ENCODE measurements around the gene LPCAT2. TPM values are rescaled to one million over a fixed set of nuclear protein-coding genes. Genes with fewer than 3 reads are reported as not detected.

LPCAT2 gene
- total RNA-seq, 2 donors from 2014 or later, result 6.4 to 6.8 TPM

DNA sequence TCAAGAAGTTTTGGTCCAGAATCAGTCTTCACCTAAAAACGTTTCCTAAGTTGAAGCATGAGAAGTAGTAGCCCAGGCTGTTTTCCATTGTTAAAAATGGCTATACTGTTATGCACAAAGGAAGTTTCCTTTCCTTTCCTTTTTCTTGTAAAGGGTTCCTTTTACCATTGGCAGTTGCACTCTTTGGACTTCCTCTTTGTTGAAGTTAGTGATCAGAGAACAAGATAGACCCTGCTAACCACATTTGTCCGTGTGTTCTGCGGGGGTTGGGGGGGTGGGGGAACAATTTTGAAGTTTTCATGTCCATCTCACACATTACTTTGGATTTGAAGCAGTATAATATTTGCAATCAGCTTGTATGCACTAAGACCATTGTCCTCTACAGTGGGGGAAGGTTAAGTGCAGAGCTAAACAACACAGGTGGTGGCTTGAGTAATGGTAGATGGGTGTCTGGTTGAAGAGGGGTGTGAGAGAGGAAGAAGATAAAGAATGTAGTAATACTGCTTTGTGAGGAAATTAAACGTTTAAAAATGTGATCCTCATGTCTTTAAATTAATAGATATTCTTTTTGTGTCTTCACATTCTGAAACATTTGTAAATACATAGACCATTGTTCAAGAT lies 1.4 kb downstream of the LPCAT2 start:
- no peak overlapping the region for H3K27ac Mint-ChIP-seq

DNA sequence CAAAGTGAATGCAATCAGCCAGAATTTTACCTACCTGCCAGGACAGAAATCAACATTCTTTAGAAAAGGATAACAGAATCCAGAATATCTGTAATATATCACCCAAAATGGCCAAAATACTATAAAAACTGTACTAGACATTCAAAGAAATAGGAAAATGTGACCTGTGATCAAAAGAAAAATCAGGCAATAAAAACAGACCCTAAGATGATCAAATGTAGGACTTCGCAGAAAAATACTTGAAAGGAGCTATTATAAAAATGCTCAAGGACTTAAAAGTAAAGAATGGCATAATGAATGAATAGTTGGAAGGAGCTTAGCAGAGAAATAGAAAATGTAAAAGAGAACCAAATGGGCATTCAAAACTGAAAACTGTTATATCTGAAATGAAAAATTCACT lies 4.1 kb downstream of the LPCAT2 start:
- H3K27ac Mint-ChIP-seq, result no peak overlapping the region
- peaks cover 6% of the 10 kb centered on the region for H3K27me3 Mint-ChIP-seq (ENCODE audit: insufficient read depth)
- no peak overlapping the region for H3K4me3 Mint-ChIP-seq
- H3K4me3 ChIP-seq (ENCODE audit: low read length), result no peak overlapping the region
- H3K27ac ChIP-seq (ENCODE audit: low read depth, low read length), result no peak overlapping the region
- 67 to 96% methylated on average over 1 of the region's 1 CpG for WGBS, 2 experiments (ENCODE audit: insufficient coverage in 1 of 2, insufficient read length in 1 of 2)
- no peaks in the 10 kb centered on the region for H3K36me3 ChIP-seq (ENCODE audit: control insufficient read depth, insufficient read depth, low read length)
- peaks cover 20% of the 10 kb centered on the region for H3K36me3 Mint-ChIP-seq (ENCODE audit: low read depth)
- TF ChIP-seq, protein P1, sequence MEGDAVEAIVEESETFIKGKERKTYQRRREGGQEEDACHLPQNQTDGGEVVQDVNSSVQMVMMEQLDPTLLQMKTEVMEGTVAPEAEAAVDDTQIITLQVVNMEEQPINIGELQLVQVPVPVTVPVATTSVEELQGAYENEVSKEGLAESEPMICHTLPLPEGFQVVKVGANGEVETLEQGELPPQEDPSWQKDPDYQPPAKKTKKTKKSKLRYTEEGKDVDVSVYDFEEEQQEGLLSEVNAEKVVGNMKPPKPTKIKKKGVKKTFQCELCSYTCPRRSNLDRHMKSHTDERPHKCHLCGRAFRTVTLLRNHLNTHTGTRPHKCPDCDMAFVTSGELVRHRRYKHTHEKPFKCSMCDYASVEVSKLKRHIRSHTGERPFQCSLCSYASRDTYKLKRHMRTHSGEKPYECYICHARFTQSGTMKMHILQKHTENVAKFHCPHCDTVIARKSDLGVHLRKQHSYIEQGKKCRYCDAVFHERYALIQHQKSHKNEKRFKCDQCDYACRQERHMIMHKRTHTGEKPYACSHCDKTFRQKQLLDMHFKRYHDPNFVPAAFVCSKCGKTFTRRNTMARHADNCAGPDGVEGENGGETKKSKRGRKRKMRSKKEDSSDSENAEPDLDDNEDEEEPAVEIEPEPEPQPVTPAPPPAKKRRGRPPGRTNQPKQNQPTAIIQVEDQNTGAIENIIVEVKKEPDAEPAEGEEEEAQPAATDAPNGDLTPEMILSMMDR (conservative IDR thresholded peaks at IDR 0.05), result no peak
- no peaks in the 10 kb centered on the region for H3K4me1 ChIP-seq (ENCODE audit: control insufficient read depth, insufficient read depth, low read length)
- H3K9me3 ChIP-seq (ENCODE audit: control insufficient read depth, low read length), result peaks cover 28% of the 10 kb centered on the region
- DNase-seq, result no peak
- H3K27me3 ChIP-seq (ENCODE audit: control insufficient read depth, insufficient read depth, low read length, poor library complexity, severe bottlenecking), result no peaks in the 10 kb centered on the region
- H3K9ac ChIP-seq (ENCODE audit: extremely low read depth, low read length, poor library complexity, severe bottlenecking), result no peak overlapping the region
- peaks cover 27% of the 10 kb centered on the region for H3K9me3 Mint-ChIP-seq
- H3K4me1 Mint-ChIP-seq, result peaks cover 5% of the 10 kb centered on the region

More for the DNA sequence above, 1.4 kb downstream of the LPCAT2 start:
- H3K27ac ChIP-seq (ENCODE audit: low read depth, low read length), result no peak overlapping the region
- H3K4me3 ChIP-seq (ENCODE audit: low read length), result peak overlapping the region; percentile 75
- DNase-seq, result no peak
- peaks cover 27% of the 10 kb centered on the region for H3K36me3 Mint-ChIP-seq (ENCODE audit: low read depth)
- no peak overlapping the region for H3K9ac ChIP-seq (ENCODE audit: extremely low read depth, low read length, poor library complexity, severe bottlenecking)
- H3K9me3 Mint-ChIP-seq, result peaks cover 27% of the 10 kb centered on the region
- no peaks in the 10 kb centered on the region for H3K27me3 ChIP-seq (ENCODE audit: control insufficient read depth, insufficient read depth, low read length, poor library complexity, severe bottlenecking)
- peaks cover 6% of the 10 kb centered on the region for H3K27me3 Mint-ChIP-seq (ENCODE audit: insufficient read depth)
- H3K4me1 Mint-ChIP-seq, result peaks cover 15% of the 10 kb centered on the region
- TF ChIP-seq, protein P1 (conservative IDR thresholded peaks at IDR 0.05), result no peak
- H3K4me1 ChIP-seq (ENCODE audit: control insufficient read depth, insufficient read depth, low read length), result peaks cover 5% of the 10 kb centered on the region
- 49 to 50% methylated on average over 1 to 2 of the region's 4 CpGs for WGBS, 2 experiments (ENCODE audit: insufficient coverage in 1 of 2, insufficient read length in 1 of 2)
- H3K36me3 ChIP-seq (ENCODE audit: control insufficient read depth, insufficient read depth, low read length), result peaks cover 4% of the 10 kb centered on the region
- H3K9me3 ChIP-seq (ENCODE audit: control insufficient read depth, low read length), result peaks cover 23% of the 10 kb centered on the region
- peak overlapping the region; percentile 80 for H3K4me3 Mint-ChIP-seq

DNA sequence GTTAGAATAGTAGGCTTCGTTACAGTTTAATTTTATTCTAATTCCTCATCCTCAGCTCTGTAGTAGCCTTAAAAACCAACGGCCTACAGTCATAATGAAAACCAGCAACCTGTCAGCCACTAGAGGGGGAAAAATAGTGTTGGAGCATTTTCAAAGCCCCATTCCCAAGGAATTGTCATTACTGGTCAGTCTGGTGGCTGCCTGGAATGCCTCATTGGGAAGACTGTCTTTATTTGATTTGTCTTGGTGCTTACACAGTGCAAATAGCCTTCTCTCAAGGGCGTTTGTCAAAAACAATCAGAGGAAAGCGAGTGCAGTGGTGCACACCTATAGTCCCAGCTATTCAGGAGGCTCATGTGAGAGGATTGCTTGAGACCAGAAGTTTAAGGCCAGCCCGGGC lies 4.7 kb downstream of the LPCAT2 start:
- peaks cover 28% of the 10 kb centered on the region for H3K9me3 ChIP-seq (ENCODE audit: control insufficient read depth, low read length)
- H3K4me1 ChIP-seq (ENCODE audit: control insufficient read depth, insufficient read depth, low read length), result no peaks in the 10 kb centered on the region
- no peaks in the 10 kb centered on the region for H3K27me3 ChIP-seq (ENCODE audit: control insufficient read depth, insufficient read depth, low read length, poor library complexity, severe bottlenecking)
- Mint-ChIP-seq H3K27me3 (ENCODE audit: insufficient read depth) (peaks cover 6% of the 10 kb centered on the region), H3K9me3 (peaks cover 32% of the 10 kb centered on the region), H3K36me3 (ENCODE audit: low read depth) (peaks cover 20% of the 10 kb centered on the region), H3K4me1 (peaks cover 5% of the 10 kb centered on the region), H3K27ac (no peak overlapping the region), H3K4me3 (no peak overlapping the region)
- DNase-seq, result no peak
- no peak overlapping the region for H3K4me3 ChIP-seq (ENCODE audit: low read length)
- H3K27ac ChIP-seq (ENCODE audit: low read depth, low read length), result no peak overlapping the region
- 88 to 97% methylated on average over 3 to 4 of the region's 5 CpGs for WGBS, 2 experiments (ENCODE audit: insufficient coverage in 1 of 2, insufficient read length in 1 of 2)
- TF ChIP-seq, protein P1 (conservative IDR thresholded peaks at IDR 0.05), result peak; percentile 45
- H3K9ac ChIP-seq (ENCODE audit: extremely low read depth, low read length, poor library complexity, severe bottlenecking), result no peak overlapping the region
- no peaks in the 10 kb centered on the region for H3K36me3 ChIP-seq (ENCODE audit: control insufficient read depth, insufficient read depth, low read length)
